Non-pigmented ciliary epithelial cell (primary cell): Measurements from ENCODE around the gene PIGA.
"Not testable (repeated sequence)": the region's sequence is repeated elsewhere in the genome, so short reads cannot be mapped to it uniquely, and the experiment has no call there.

ENCODE experiments used
- DNase-seq: peaks from one replicate; pipeline ENCODE4 v3.0.0-alpha.2; 2010; ENCODE audit warnings: low read depth

The PIGA gene

GRCh38 chrX:15320297-15320696 lies 15.0 kb downstream of the PIGA start:
- DNase-seq, result no peak

DNA sequence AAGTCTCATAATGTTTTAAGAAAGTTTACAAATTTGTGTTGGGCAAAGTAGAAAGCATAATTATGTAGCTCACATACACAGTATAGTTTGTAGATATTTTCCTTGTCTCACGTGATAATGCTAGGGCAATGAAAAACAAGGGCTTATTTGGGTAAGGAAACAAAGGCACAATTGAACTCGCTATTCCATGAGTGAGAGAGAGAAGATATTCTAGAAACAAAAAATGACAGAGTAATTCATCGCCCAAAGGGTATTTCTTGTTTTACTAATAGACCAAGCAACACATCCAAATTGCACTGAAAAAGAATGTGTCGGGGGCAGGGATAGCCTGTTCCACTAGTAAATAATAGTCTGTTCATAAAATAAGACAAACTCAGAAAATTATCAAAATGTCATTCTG lies 16.2 kb downstream of the PIGA start:
- no peak for DNase-seq

DNA sequence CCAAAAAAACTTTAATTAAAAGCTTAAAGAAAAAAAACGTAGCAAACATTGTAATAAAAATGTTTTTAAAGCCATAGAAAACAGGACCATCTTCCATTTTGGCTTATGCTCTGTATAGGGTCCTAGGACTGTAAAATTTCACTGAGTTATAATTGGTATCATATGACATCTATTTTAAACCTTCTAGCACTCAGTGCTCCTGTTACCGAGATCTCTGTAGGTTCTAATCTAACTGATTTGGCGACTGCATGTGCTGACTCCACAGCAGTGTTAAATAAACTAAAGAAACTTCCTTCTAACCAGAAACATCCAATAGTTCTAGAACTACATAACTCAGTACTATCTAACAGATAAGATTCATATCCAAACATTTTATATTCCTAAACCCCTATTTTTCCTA lies 19.8 kb downstream of the PIGA start, which contains the start of gene ASB11:
ASB11 (minus strand) TSS at position 132 of the 400 bp plus-strand sequence; CDS start at position 97, 35 bp downstream.
- no peak for DNase-seq

DNA sequence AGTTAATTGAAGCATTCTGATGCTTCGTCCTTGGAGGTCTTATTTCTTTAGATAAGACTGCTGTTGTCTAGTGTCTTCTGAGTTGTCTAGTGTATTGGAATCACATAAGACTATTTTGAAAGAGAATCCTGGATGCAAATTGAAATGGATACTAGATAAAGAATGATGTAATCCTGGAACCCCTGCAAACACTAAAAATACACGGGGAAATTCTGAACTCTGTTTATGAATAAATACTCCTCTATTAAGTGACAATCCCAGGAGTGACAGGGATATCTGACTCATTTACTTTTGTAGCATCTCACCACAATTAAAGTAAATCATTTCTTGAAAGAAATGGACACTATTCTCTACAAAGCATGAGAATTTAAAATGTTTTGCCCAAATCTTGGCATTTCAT lies 20.9 kb downstream of the PIGA start:
- no peak for DNase-seq

DNA sequence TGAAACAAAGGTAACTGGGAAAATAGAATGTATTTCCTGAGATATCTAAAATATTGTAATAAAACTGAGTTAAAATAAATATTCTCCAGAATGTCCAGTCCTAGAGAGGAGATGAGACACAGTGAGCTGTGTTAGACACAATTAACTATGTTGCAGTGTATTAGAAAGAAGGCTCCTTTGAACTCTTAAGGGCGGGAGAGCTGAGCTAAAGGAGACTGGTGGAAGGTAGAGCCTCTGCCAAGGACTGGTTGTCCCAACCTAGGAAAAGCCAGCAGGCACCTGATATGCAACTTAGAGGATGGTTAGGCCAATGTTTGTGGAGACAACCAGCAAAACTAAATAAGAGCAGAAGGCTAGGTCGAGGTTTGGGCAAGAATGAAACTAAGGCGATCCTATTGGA lies 24.2 kb downstream of the PIGA start:
- no peak for DNase-seq

- DNase-seq, result no peak
Observed at GRCh38 chrX:15310117-15310516, 25.2 kb downstream of the PIGA start.

- not testable (repeated sequence) for DNase-seq
Observed at GRCh38 chrX:15305899-15306298, 29.4 kb downstream of the PIGA start.

DNA sequence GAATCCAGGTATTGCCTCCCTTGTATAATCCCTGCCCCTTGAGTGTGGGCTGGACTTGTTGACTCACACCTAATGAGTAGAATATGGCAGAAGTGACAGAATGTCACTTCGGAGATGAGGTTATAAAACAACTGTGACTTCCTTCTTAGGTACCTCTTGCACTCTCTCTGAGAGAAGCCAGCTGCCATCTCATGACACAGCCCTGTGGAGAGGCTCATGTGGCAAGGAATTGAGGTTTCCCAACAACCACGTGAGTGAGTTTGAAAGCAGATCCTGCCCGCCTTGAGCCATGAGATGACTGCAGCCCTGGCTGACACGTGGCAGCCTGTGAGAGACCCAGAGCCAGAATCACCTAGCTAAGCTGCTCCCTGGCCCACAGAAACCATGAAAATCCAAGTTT lies 33.4 kb downstream of the PIGA start:
- no peak for DNase-seq

DNA sequence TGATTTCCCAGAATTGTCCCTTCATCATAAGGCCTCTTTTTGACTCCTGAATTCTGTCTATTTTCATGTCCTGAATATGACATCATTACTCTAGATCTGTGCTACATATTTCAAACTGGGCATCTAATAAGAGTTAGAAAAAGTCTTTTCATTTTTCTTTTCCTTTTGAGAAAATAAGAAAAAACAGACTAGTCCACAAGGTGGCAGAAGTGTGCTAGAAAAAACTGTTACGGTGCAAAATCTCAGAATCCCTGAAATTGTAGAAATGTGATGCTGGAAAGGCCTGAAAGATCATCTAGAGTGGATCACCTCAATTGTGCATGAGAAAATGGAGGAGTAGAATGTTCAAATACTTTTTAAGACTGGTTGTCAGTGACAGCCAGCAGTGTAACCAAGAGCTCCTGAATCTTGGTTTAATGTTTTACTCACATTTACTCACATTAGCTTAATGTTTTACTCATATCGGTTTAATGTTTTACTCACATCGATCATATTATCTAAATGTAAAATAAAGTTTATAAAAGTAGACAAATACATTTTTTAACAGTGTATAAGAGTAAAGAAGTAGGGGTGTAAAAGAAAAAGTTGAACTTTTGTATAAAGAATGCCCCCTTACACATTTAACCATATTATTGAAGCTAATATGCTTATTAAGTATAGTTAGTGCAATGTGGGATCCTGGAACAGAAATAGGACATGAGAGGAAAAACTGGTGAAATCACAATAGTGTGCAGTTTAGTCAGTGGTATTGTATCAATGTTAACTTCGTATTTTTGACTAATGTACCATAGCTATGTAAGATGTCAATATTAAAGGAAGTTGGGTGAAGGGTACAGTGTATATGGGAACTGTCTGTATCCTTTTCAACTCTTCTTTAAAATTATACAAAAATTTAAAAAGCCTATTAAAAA lies 35.1 kb downstream of the PIGA start:
- DNase-seq, result no peak

DNA sequence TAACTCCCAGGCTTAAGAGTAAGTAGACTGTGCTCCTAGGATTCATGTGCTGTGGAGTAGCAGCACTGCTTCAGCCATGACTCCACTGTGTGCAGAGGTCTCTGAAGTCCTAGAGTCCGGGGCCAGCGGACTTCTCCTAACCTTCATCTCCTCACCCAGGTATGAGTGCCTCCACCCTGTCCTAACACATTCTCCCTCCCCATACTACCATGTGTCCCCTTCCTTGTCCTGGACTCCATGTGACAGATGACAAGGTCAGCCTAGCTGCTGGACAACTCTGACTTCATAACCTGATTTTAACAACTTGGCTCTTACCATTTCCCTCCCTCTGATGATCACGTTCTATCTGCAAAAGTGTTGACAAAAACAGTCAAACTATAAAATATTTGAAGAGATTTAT lies 36.5 kb downstream of the PIGA start:
- DNase-seq, result no peak

DNA sequence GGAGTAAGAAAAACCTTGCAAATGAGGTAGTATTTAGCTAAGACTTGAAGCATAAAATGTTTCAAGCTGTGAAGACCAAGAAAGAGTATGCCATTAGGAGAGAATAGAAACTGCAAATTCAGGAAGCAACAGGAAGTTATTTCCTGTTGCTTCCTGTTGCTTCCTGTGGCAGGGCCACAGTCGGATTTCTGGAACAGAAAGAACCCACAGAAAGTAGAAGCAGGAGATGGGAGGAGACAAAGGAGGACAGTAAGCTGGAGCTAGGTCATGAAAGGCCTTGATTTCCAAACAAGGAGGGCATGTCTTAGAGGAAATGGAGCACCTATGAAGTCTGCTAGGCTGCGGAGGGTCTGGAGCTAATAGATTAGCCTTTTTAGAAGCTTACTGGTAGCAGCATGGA lies 37.1 kb downstream of the PIGA start:
- no peak for DNase-seq

DNA sequence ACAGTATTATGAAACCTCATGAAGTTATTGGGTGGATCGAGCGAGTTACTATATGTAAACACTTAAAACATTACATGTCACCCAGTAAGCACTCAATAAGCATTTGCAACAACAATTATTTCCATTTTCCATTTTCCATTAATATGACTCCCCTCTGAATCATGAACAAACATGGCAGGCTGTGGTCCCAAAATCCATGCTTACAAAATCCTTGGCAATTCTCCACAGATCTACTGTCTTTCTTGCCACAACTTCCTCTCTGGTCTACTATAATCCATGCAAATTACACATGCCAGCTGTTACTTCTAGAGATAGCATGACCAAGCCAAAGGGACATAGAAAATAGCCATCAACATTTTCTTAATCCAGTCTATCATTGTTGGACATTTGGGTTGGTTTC lies 41.9 kb downstream of the PIGA start:
- no peak for DNase-seq

- DNase-seq, result no peak
Observed at GRCh38 chrX:15292861-15293260, 42.5 kb downstream of the PIGA start.

DNA sequence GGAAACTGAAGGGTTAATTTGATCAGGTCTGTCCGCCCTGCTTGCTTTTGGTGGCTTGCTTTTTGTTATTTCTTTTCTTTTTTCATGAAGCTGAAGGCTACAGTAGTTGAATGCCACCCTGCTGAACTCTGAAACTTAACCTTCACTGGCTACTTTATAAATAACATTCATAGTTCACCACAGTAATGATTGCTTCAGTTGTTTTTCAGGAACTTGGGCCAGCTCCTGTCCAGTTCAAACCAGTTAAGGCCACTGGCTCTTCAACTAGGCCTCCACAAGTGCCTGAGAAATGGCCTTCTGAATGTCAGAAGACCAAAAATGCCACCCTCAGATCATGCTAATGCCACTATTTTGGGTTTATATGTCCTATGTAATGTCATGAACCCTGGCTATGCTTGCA lies 57.7 kb downstream of the PIGA start:
- DNase-seq, result no peak

DNA sequence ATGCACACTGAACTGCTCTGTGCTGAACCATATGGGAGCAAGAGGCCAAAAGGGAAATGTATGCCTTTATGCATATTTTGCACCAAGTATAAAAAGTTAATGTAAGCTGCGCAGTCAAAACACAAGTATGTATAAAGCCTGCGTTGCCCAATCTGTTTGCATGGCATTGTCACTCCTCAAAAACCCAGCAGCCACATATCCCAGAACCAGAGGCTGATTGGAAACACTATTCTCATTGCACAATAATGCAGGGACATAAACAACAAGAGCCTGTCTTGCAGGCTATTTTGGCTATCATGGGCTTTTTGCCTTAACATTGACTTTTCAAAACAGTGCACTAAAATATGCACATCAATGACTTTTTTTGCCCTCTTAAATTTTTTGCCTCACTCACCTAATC lies 60.4 kb downstream of the PIGA start:
- DNase-seq, result no peak

DNA sequence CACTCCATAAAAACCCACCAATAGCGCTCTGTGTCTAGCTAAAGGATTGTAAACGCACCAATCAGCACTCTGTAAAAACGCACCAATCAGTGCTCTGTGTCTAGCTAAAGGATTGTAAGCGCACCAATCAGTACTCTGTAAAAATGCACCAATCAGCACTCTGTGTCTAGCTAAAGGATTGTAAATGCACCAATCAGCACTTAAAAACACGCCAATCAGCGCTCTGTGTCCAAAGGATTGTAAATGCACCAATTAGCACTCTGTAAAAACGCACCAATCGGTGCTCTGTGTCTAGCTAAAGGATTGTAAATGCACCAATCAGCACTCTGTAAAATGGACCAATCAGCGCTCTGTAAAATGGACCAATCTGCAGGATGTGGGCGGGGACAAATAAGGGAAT lies 62.0 kb downstream of the PIGA start:
- not testable (repeated sequence) for DNase-seq

- DNase-seq, result no peak
Observed at GRCh38 chrX:15271757-15272156, 63.6 kb downstream of the PIGA start.

DNA sequence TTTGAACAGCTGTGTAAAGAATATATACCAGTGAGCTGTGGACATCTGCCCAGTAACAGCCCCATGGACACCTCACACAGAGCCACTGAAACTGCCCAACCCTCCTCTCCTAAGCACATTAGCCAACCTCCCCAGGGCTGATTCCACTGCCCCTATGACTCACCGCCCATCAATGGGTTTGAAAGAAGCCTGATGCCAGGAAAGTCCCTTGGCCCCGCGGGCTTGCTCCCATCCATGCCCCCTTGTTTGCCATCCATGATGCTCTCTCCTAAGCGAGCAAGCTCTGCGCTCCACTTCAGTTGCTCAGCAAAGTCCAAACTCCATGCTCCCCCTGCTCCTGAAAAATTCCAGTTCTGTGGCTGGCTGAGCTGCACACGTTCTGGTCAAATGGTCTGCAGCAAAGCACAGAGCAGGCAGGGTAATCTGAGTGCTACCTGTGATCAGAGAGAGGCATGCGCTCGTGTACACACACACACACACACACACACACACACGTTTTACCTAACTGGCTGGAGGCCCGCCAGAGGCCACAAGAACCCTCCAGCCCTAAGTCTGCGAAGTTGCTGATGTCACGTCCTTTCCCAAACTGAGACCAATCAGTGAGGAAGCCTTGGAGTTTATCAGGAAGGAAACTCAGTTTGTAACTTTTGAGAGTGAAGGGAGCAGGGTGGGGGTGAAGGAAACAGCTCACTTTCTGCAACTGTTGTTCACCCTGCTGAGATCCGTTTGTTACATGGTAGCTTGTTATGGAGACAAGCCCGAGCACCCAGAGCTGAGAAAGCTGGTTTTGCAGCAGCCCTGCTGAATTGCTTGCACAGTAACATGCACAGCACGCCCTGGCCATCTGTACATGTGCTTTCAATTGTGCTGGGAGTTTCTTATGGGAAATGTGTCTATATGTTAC lies 65.5 kb downstream of the PIGA start, which contains the start of gene ASB9:
ASB9 (minus strand) TSS at position 466 of the 904 bp plus-strand sequence; CDS start at position 257, 209 bp downstream.
- no peak for DNase-seq
